HG02610 (cell line): ENCODE results near the gene MYL4.

Experiments
- ATAC-seq: cut with Tn5 transposase; IDR thresholded peaks from one replicate; pipeline ENCODE4 v1.9.1; 2021; ENCODE audit warnings: mild to moderate bottlenecking, moderate library complexity; ENCODE audit not compliant: unreplicated experiment

The MYL4 gene

GRCh38 chr17:47239619-47239966, 30.4 kb downstream of the MYL4 start:
- ATAC-seq = no peak

GRCh38 chr17:47239967-47240651, 31.0 kb downstream of the MYL4 start:
- ATAC-seq = no peak

GRCh38 chr17:47240806-47241205, 31.7 kb downstream of the MYL4 start:
- ATAC-seq = no peak

GRCh38 chr17:47242648-47243047, 33.5 kb downstream of the MYL4 start:
- ATAC-seq = no peak

- ATAC-seq = no peak
Observed at GRCh38 chr17:47243737-47244598, 34.8 kb downstream of the MYL4 start.

- no peak for ATAC-seq
Observed at GRCh38 chr17:47244697-47245096, 35.5 kb downstream of the MYL4 start.

- no peak for ATAC-seq
Observed at GRCh38 chr17:47246120-47246519, 37.0 kb downstream of the MYL4 start.

GRCh38 chr17:47250855-47251254, 41.7 kb downstream of the MYL4 start:
- no peak for ATAC-seq

GRCh38 chr17:47251421-47251940, 42.3 kb downstream of the MYL4 start:
- no peak for ATAC-seq

- no peak for ATAC-seq
Observed at GRCh38 chr17:47252209-47252608, 43.1 kb downstream of the MYL4 start.

GRCh38 chr17:47252766-47253512, 43.8 kb downstream of the MYL4 start:
- ATAC-seq = no peak

- ATAC-seq = peak; percentile 84
Observed at GRCh38 chr17:47253541-47254402, 44.6 kb downstream of the MYL4 start, which contains the start of gene ITGB3. TSS of gene ITGB3 (plus strand) at chr17:47253827. CDS start at chr17:47253862, 35 bp downstream.

GRCh38 chr17:47254403-47254943, 45.3 kb downstream of the MYL4 start:
- ATAC-seq = no peak

GRCh38 chr17:47257651-47258339, 48.6 kb downstream of the MYL4 start:
- no peak for ATAC-seq

GRCh38 chr17:47262586-47262985, 53.4 kb downstream of the MYL4 start:
- ATAC-seq = no peak

- ATAC-seq = no peak
Observed at GRCh38 chr17:47264166-47264565, 55.0 kb downstream of the MYL4 start.

- ATAC-seq = no peak
Observed at GRCh38 chr17:47265983-47266541, 56.9 kb downstream of the MYL4 start.

GRCh38 chr17:47266782-47267181, 57.6 kb downstream of the MYL4 start:
- no peak for ATAC-seq

GRCh38 chr17:47267354-47267828, 58.2 kb downstream of the MYL4 start:
- no peak for ATAC-seq
